H9 (cell line): ENCODE data around the gene MTCH1. TPM values are rescaled to one million over a fixed set of nuclear protein-coding genes. Genes with fewer than 3 reads are reported as not detected.

Experiments
- DNase-seq: peaks from one replicate; pipeline ENCODE4 v3.0.0-alpha.2; 2017
- H2AFZ ChIP-seq: one replicate; pipeline ENCODE4 v1.6.1; 2013; ENCODE audit warnings: mild to moderate bottlenecking, low read length, control low read depth, moderate library complexity
- H2AK5ac ChIP-seq: 2 replicates; pipeline ENCODE4 v1.6.1; 2013; ENCODE audit warnings: low read length, control low read depth, mixed read lengths; ENCODE audit not compliant: insufficient read length
- H2BK120ac ChIP-seq: one replicate; pipeline ENCODE4 v1.6.1; 2013; ENCODE audit warnings: low read depth, mild to moderate bottlenecking, low read length, control low read depth, inconsistent platforms; ENCODE audit not compliant: poor library complexity, severe bottlenecking
- H2BK12ac ChIP-seq: 2 replicates; pipeline ENCODE4 v1.6.1; 2013; ENCODE audit warnings: low read length, control low read depth, mixed read lengths, low read depth; ENCODE audit not compliant: insufficient read length
- H2BK15ac ChIP-seq: 2 replicates; pipeline ENCODE4 v1.6.1; 2013; ENCODE audit warnings: low read depth, low read length, control low read depth
- H2BK20ac ChIP-seq: one replicate; pipeline ENCODE4 v1.6.1; 2013; ENCODE audit warnings: low read depth, mild to moderate bottlenecking, low read length, control low read depth, inconsistent platforms; ENCODE audit not compliant: poor library complexity, severe bottlenecking
- H2BK5ac ChIP-seq: 2 replicates; pipeline ENCODE4 v1.6.1; 2013; ENCODE audit warnings: low read length, control low read depth, mixed read lengths; ENCODE audit not compliant: insufficient read length
- H3K14ac ChIP-seq: 2 replicates; pipeline ENCODE4 v1.6.1; 2013; ENCODE audit warnings: low read length, control low read depth; ENCODE audit not compliant: insufficient read depth
- H3K18ac ChIP-seq: 2 replicates; pipeline ENCODE4 v1.6.1; 2013; ENCODE audit warnings: low read depth, mild to moderate bottlenecking, mixed read lengths, low read length, control low read depth; ENCODE audit not compliant: insufficient read length
- H3K23ac ChIP-seq: 2 replicates; pipeline ENCODE4 v1.6.1; 2013; ENCODE audit warnings: low read length, control low read depth, mixed read lengths, low read depth; ENCODE audit not compliant: insufficient read length
- H3K23me2 ChIP-seq: 2 replicates; pipeline ENCODE4 v1.6.1; 2013; ENCODE audit warnings: low read depth, mild to moderate bottlenecking, mixed read lengths, low read length, control low read depth; ENCODE audit not compliant: insufficient read length, poor library complexity, severe bottlenecking
- H3K27ac ChIP-seq: 2 replicates; pipeline ENCODE4 v1.5.1; 2013; ENCODE audit warnings: low read length, control low read depth, mixed read lengths, low read depth; ENCODE audit not compliant: insufficient read length
- H3K27me3 ChIP-seq: 2 replicates; pipeline ENCODE4 v1.6.1; 2013; ENCODE audit warnings: low read length, control low read depth, inconsistent platforms; ENCODE audit not compliant: insufficient read depth
- H3K4ac ChIP-seq: 2 replicates; pipeline ENCODE4 v1.6.1; 2013; ENCODE audit warnings: low read depth, mild to moderate bottlenecking, control low read depth, inconsistent platforms, low read length, moderate library complexity
- H3K4me1 ChIP-seq: 2 replicates; pipeline ENCODE4 v1.6.1; 2013; ENCODE audit warnings: low read length, control low read depth, inconsistent platforms; ENCODE audit not compliant: insufficient read depth
- H3K4me2 ChIP-seq: 2 replicates; pipeline ENCODE4 v1.6.1; 2013; ENCODE audit warnings: low read length, control low read depth, mixed read lengths; ENCODE audit not compliant: insufficient read length, insufficient read depth
- H3K56ac ChIP-seq: 2 replicates; pipeline ENCODE4 v1.6.1; 2013; ENCODE audit warnings: low read depth, mild to moderate bottlenecking, mixed read lengths, low read length, control low read depth; ENCODE audit not compliant: insufficient read length
- H3K79me1 ChIP-seq: 2 replicates; pipeline ENCODE4 v1.6.1; 2013; ENCODE audit warnings: low read depth, mild to moderate bottlenecking, moderate library complexity, low read length, control low read depth, inconsistent platforms; ENCODE audit not compliant: insufficient read depth, poor library complexity, severe bottlenecking
- H3K79me2 ChIP-seq: 2 replicates; pipeline ENCODE4 v1.6.1; 2013; ENCODE audit warnings: low read length, control low read depth, inconsistent platforms; ENCODE audit not compliant: insufficient read depth
- H3K9ac ChIP-seq: 2 replicates; pipeline ENCODE4 v1.6.1; 2013; ENCODE audit warnings: low read length, control low read depth, mixed read lengths; ENCODE audit not compliant: insufficient read length; ENCODE audit errors: extremely low read depth
- H3K9me3 ChIP-seq: one replicate; pipeline ENCODE4 v1.6.1; 2013; ENCODE audit warnings: low read depth, low read length, inconsistent platforms; ENCODE audit not compliant: control insufficient read depth
- H3T11ph ChIP-seq: one replicate; pipeline ENCODE4 v1.6.1; 2013; ENCODE audit warnings: mild to moderate bottlenecking, low read length, control low read depth, inconsistent platforms
- H4K20me1 ChIP-seq: one replicate; pipeline ENCODE4 v1.6.1; 2013; ENCODE audit not compliant: control insufficient read depth, insufficient read length, insufficient read depth
- H4K5ac ChIP-seq: 2 replicates; pipeline ENCODE4 v1.6.1; 2013; ENCODE audit warnings: low read depth, mild to moderate bottlenecking, mixed read lengths, low read length, control low read depth; ENCODE audit not compliant: insufficient read length
- H4K8ac ChIP-seq: replicated peaks from 2 replicates; pipeline ENCODE4 v1.6.1; 2013; ENCODE audit warnings: low read length, control low read depth, mixed read lengths, low read depth; ENCODE audit not compliant: insufficient read length
- H4K91ac ChIP-seq: 2 replicates; pipeline ENCODE4 v1.6.1; 2013; ENCODE audit warnings: low read depth, mild to moderate bottlenecking, moderate library complexity, mixed read lengths, low read length, control low read depth; ENCODE audit not compliant: insufficient read length
- H3K27ac Mint-ChIP-seq, 3 experiments: 2 replicates in 2 of 3; 3 replicates in 1 of 3; pipeline ENCODE4 v1.8.0; 2020 to 2021; ENCODE audit warnings: mixed read lengths in 3 of 3, mild to moderate bottlenecking in 1 of 3, moderate library complexity in 1 of 3
- H3K27me3 Mint-ChIP-seq: 2 replicates; pipeline ENCODE4 v1.8.0; 2021; ENCODE audit warnings: low read depth, mild to moderate bottlenecking, moderate library complexity, mixed read lengths
- H3K36me3 Mint-ChIP-seq, 3 experiments: 2 replicates in 2 of 3; 3 replicates in 1 of 3; pipeline ENCODE4 v1.8.0; 2020 to 2021; ENCODE audit warnings: low read depth in 3 of 3, mixed read lengths in 3 of 3; ENCODE audit not compliant: insufficient read depth in 1 of 3
- H3K4me1 Mint-ChIP-seq, 2 experiments: 2 replicates each; pipeline ENCODE4 v1.8.0; 2020; ENCODE audit warnings: mixed read lengths in 2 of 2
- H3K4me3 Mint-ChIP-seq, 2 experiments: 2 replicates in 1 of 2; 3 replicates in 1 of 2; pipeline ENCODE4 v1.8.0; 2020 to 2021; ENCODE audit warnings: mild to moderate bottlenecking in 2 of 2, mixed read lengths in 2 of 2, moderate library complexity in 1 of 2
- H3K9me3 Mint-ChIP-seq, 2 experiments: 2 replicates in 1 of 2; 3 replicates in 1 of 2; pipeline ENCODE4 v1.8.0; 2020; ENCODE audit warnings: mild to moderate bottlenecking in 2 of 2, mixed read lengths in 2 of 2, moderate library complexity in 1 of 2
- CTCF ChIP-seq: fragments of 200-600 bp; sonication (generic); conservative IDR thresholded peaks from 3 replicates; pipeline ENCODE4 v1.8.0; 2021; ENCODE audit warnings: antibody characterized with exemption, mild to moderate bottlenecking
- WGBS: extraction: QIAGEN DNeasy Blood & Tissue Kit; methylation state at CpG from one replicate; pipeline ENCODE4 v1.1.7; 2013; ENCODE audit warnings: missing lambda C conversion rate, low lambda C conversion rate, mixed read lengths; ENCODE audit not compliant: insufficient read length; ENCODE audit errors: extremely low coverage; 5-methylcytosine and 5-hydroxymethylcytosine counted together
- total RNA-seq: library from RNA; stranded (reverse); gene quantifications from 2 replicates; pipeline ENCODE4 v1.2.1, GENCODE V29; 2021

The MTCH1 gene
- total RNA-seq, 1 experiment from 2014 or later = 200 TPM

GRCh38 chr6:36999751-37000125 is 13.7 kb upstream of the MTCH1 start:
- Histone ChIP-seq H3K4me1 (no peaks in the 10 kb centered on the region; the same call in 1 of the 2 replicates), H2BK12ac (no peak overlapping the region), H3K9me3 (no peaks in the 10 kb centered on the region), H2AK5ac (no peak overlapping the region), H2BK20ac (no peak overlapping the region), H3K4ac (no peak overlapping the region), H3K18ac (no peak overlapping the region), H3K56ac (no peak overlapping the region), H3K79me2 (no peaks in the 10 kb centered on the region), H3K23ac (no peak overlapping the region), H2AFZ (no peak overlapping the region), H4K5ac (no peak overlapping the region), H3K79me1 (no peaks in the 10 kb centered on the region), H4K20me1 (no peaks in the 10 kb centered on the region), H3K23me2 (no peaks in the 10 kb centered on the region), H3K27ac (no peak overlapping the region), H3T11ph (no peak overlapping the region), H3K27me3 (no peaks in the 10 kb centered on the region), H3K14ac (no peak overlapping the region), H2BK120ac (no peak overlapping the region), H3K4me2 (no peak overlapping the region), H3K9ac (no peak overlapping the region), H4K8ac (no peak overlapping the region), H2BK5ac (no peak overlapping the region), H4K91ac (no peak overlapping the region), H2BK15ac (no peak overlapping the region)
- Mint-ChIP-seq H3K9me3 (no peaks in the 10 kb centered on the region), H3K27ac (no peak overlapping the region), H3K4me3 (0 out of 5 replicates have a peak overlapping the region, but pooled peaks of 1 of the 2 experiments have one; percentile 1), H3K27me3 (peaks cover 6% of the 10 kb centered on the region), H3K36me3 (no peaks in the 10 kb centered on the region), H3K4me1 (peaks cover 8 to 29% of the 10 kb centered on the region in 2 experiments; a peak in 3 of 4 replicates)
- WGBS = no CpG with 5 or more reads among the region's 4 CpGs
- TF ChIP-seq CTCF = no peak
- no peak for DNase-seq
